CD4-positive, alpha-beta T cell treated with Interleukin-12 subunit alpha and Interleukin-12 subunit beta, for 1 hour (primary cell): ENCODE measurements around the gene LSM6.

Source experiments
- DNase-seq: peaks from one replicate; pipeline ENCODE4 v3.0.0-alpha.2; 2020

LSM6 gene

DNA sequence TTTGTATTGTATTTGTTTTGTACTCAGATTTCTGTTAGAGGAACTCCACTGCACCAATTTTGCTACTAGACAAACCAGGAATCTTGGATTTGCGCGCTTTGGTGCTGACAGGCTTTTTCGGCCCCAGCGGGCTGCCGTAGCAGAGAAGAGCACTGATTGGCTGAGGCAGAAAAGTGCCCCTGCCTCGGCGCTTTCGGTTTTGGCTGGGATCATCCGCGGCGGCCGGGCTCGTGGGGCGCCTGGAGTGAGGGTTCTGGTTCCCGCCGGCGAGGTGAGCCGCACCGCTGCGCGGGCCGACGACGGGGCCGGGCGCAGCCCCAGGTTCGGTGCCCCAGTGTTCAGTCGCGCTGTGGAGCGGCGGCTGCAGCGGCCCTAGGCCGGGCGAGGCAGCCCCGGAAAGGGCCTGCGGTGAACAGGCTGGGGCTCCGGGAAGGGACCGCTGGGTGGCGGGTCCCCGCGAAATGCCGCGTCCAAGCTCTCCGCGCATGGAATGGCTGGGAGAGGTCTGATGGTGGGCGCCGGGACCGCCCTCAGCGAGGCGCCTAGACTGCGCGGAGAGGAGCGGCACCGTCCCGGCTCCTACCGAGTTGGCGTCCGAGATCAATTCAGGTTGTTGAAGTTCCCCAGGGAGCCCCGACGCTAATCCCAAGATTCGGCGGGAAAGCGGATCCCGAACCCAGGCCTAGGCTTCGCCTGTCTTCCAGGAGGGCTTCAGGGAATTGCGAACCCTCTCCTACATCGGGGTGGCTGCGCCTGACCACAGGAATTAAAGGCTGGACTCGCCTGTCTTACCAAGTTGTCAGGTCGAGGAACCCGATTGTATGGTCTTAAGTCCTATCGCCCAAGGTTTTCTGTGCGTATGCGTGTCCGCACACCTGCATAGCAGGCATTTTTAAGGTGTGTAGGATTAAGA is at the start of gene LSM6:
Gene LSM6, plus strand, starts transcription at position 178 of the 913 bp plus-strand sequence. CDS start 7,204 bp downstream, outside the sequence.
- DNase-seq: peak; percentile 88

DNA sequence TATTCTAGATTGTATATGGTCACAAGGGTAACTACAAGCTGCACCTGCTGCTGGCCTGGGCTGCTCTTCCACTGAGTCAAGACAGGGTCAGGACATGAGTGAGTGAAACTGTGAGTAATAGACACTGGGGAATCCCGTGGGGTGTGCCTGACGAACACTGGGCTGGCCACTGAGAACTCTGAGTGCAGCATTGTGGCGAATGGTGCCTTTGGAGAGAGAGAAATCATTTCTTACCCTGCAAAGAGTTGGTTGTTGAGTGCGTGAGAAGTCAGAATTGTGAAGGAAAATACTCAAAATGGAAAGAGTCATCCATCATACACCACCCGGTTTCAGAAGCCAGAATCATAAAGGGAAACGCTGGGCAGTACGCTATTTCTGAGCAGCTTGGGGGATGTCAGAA is 43.1 kb upstream of the LSM6 start:
- no peak for DNase-seq

DNA sequence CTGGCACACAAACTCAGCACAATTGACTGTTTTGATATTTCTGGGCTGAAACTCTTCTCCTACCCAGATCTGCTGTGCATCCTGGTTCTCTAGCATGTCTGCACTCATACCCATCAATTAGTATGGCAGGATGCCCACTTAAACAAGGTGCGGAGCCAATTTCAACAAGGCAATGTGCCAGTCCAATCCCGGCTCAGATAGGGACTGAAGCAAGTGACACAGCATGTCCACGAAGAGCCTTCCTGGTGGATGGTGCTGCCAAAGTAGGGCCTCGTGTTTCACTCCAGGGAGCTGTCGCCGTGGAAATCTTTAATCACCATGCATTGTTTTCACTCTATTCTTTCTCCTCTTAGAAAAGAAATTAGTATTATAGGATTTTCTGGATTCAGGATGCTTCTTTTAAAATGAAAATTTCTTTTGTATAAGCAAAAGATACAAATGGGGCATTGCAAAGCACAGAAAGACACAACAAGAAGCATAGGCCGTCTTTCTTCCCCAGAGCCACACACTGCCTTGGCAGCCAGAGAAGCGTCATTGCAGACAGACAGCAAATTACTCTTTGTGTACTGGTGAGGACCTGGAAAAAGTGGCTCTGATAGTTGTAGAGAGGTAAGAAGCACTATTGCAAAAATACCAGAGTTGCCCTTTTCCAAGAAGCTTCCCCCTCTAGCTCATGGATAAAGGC is 40.6 kb upstream of the LSM6 start:
- DNase-seq: no peak

DNA sequence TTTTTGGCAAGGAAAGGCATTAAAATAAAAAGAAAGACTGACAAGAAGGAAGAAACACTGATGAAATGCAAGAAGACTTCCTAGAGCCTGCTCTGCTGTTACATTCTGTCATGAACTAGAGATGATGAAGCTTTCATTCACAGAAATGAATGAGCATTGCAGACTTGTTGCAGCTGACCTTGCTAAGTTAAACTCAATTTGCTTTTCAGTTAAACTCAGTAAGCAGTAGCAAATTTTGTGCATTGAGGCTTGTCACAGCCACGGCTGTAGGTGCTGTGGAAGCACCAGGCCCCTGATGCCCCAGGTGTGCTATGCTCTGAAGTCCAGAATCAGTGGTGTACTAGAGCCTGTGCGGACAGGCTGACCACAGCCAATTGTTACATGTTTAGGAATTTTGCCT is 39.6 kb upstream of the LSM6 start:
- DNase-seq: no peak

DNA sequence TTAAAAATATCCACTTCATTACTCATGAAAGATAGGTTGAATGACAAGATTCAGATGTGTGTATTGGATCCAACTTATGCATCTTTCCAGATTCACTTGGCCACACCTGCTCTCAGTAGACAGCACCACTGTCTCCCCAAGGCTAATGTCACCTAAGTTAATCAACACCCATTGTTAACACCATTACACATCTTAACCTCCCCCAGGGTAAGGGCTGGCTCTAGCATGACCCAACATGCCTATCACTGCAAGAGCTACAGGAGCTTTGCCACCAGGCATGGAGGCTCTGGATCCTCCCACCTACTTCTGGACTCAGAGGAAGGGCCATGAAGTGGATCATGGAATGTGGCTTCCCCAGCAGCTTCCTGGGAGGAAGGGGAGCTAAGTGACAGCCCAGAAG is 32.8 kb upstream of the LSM6 start:
- DNase-seq: no peak

DNA sequence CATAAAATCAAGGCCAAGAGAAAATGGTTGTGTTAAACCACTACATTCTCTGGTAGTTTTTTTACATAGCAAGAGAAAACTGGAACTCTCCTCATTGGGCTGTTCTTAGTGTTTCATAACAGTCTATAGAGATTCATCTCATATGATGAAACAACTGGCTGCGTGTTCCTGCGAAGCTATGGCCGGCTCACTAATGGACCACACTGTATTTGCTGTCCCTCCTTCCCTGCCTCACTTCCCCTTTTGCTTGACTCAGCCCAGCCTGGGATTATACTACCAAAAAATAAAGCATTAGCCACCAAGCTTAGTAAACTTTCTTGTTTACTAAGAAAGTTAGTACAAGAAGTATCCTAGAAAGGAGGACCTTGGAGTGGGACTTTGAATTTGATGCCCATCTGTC is 31.6 kb upstream of the LSM6 start:
- no peak for DNase-seq

DNA sequence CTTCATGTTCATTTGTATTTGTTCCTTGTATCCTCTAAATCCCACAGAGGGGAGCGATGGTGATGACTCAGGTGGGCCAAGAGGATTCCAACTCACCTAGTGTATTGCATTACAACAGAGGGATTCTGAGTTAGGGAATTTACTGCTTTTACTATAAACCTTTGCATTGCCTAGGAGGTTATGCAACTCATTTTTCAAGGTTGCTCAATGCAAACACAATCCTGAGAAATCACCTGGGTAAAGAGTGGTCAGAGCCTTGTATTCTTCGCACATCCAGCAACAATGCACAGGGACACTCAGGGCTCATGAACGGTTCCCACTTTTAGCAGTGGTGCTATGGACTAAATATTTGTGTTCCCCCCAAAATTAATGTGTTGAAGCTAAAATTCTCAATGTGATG is 28.6 kb upstream of the LSM6 start:
- DNase-seq: no peak

DNA sequence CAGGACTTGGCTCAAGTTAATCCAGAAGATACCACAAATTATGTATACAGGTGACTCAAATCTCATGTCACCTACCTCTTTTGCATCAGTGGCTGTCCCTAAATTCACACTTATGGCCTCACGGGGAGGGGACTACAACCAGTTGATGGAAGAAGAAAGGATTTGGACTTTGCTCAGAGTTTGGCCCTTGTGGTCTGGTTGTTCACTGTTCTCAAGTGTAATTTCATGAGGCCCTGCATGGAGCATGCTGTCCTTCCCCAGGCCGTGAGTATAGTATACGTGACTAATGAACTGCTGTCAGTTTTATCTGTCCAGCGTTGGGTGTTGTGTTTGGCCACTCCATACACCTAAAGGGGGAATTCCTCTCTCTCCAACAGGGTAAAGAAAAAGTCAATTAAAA is 27.5 kb upstream of the LSM6 start:
- no peak for DNase-seq

DNA sequence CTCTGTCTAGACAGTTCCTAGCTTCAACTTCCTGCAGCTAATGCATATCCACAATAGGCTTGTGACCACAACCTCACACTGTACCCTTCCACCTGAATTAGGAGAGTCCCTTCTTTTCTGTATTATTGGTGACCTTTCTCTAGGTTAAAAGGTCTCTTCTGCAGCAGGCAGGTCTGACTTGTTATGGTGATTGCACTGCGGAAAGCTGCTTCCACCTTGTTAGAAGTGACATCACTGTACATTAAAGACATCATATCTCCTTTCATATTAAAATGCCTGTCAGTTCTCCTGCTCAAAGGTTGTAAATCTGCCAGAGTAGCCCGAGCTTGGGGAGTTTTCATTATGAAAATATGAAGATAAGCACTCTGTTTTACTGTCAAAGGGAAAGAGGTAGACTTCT is 21.5 kb upstream of the LSM6 start:
- DNase-seq: no peak

DNA sequence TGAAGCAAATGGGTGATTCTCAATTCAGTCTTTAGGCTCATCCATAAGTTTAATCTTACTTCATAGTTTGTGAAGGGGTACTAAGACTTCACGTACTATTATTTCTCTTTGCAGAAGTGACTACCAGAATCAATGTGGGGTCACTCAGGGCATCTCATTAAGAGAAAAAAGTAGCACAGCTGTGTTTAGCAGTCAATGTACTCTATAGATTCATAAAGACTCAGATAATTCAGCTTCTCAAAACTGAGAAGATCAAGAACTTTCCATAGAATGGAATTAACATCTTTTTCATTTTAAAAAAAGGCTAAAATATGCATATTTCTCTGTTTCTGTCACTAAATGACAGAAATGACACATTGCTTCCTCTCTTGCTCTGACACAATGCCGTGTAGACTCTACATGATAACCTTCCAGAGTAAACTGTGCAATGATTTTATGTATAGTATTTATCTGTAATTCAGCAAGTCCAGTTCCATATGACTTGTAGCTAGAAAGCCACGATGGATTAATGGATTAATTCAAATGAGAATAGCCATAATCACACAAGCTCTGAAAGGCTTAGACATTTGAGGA is 20.3 kb upstream of the LSM6 start:
- no peak for DNase-seq

DNA sequence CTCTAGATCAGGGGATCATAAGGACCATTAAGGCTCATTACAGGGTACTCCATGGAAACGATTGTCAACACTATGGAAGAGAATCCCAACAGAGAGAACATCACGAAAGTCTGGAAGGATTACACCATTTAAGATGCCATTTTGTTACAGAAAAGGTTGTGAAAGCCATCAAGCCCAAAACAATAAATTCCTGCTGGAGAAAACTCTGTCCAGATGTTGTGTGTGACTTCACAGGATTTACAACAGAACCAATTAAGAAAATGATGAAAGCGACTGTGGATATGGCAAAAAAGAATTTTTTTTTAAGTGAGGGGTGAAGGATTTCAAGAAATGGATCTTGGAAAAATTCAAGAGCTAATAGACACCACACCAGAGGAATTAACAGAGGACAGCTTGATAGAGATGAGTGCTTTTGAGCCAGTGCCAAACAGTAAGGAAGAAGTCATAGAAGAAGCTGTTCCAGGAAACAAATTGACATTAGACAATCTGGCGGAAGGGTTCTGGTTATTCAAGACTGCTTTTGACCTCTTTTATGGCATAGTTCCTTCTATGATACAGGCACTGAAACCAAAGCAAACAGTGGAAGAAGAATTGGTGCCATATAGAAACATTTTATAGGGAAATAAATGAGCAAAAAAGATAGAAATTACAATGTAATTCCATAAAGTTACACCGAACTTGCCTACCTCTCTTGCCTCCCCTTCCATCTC is 17.3 kb upstream of the LSM6 start:
- DNase-seq: no peak

DNA sequence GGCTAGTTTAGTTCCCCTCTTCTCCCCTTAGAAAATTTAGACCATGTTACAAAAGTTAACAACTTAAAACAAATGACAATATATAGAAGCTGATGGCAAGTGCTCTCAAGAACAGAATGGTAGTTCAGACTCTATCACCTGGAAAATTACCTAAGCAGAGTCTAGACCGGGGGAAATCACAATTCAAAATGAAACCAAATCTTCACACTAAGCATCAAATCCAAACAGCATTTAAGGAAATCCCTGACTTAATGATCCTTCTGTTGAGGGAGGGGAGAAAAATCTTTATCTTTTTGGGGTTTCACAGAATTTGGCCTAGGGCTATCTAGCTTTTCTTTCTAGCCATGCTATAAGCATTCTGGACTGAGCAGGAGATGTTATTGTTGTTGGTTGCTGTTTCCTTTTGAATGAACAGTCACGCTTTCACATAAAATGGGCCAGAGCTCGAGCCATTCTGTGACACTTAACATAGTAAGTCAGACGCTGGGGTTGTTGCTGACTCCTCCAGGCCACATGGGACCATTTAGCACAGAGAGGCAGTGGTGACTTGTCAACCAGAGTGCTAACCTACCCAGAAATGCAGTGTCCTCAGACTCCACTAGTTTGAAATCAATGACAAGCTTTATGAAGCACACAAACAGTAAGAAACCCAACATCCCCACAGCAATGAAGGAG is 16.0 kb upstream of the LSM6 start:
- DNase-seq: no peak

DNA sequence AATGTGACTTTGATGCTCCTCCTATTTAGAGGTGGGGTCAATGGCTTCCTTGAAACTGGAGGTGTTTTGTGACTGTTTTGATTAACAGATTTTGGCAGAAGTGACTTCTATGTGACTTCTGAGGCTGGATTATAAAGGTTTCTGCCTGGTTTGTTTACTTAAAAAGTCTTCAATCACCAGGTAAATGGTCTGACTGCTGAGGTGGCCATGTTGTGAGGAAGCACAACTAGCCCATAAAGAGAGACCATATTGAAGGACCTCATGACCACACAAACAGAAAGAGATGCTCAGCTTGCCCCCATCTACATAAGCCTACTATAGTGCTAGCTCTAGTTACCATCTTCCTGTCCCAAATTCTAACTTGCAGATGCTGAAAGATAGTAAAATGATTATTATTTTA is 14.3 kb upstream of the LSM6 start:
- DNase-seq: no peak

DNA sequence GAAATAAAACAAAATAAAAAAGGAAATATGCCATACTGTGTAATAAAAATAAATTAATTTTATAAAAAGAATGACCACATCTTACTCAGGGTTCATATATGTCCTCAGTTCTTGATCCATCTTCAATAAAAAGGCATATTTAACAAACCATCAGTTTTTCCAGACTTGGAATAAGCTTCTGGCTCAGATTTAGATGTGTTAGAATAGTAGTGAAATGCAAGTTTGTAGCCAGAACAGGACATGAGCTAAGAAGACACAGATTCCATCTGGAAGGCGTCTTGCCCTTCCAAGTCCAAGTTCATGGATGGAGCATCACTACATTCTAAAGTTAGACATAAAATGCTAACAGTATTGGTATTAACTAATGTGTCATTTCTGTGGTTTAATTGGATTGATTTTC is 10.3 kb upstream of the LSM6 start:
- no peak for DNase-seq

DNA sequence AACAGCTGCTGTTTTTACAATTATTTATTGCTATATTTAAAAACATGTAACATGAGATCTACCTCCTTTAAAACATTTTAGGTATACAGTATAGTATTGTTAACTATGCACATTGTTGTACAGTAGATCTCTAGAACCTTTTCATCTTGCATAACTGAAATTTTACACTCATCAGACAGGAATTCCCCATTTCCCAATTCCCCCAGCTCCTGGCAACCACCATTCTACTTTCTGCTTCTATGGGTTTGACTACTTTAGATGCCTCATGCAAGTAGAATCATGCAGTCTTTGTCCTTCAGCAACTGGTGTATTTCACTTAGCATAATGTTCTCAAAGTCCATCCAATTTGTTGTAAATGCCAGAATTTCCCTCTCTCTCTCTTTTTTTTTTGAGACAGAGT is 9.7 kb upstream of the LSM6 start:
- no peak for DNase-seq

DNA sequence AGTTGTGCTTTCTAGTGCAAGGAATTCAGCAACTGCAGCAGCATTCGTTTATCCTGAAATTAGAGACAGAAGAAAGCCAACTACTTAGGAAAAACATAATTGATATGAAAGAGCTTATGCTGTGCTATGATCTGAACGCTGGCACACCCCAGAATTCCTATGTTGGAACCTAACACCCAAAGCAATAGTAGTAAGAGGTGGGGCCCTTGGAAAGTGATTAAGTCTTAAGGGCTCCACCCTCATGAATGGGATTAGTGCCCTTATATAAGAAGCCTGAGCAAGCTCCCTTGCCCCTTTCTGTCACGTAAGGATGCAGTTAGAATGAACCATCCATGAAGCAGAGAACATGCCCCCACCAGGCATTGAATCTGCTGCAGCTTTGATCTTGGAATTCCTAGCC is 5.4 kb upstream of the LSM6 start:
- DNase-seq: no peak

DNA sequence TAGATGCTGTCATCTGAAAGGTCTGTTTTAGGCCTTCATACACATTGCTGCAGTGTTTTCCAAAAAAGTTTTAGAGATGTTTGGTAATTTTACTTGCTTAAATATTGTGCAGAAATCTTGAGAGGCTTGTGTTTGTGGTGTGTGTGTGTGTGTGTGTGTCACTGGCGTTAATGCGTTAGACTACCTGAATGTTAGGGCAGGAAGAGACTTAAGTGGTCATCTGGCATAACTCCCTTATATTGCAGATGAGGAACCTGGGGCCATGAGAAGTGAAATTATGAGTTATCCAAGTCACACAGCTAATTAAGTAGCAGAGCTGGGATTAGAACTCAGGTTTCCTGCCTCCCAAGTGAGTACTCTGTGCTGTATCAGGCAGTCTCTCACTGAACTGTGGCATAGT is 1.4 kb downstream of the LSM6 start:
- DNase-seq: peak; percentile 8

DNA sequence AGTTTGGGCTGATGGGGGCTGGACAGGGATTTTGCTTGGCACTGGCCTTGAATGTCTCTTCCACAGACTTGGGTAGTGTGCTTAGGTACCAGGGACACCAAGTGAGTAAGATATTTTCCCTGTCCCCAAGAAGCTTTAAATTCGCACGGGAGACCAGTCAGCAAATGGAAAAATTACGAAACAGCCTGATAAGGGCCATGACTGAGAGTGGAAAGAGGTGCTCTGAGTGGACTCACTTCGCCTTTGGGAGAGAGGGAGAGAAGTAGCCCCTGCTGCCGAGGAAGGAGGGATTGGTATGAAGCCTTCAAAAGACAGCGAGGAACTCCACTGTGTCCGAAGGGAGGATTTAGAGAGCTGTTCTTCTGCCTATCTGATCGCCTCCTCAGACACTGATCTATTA is 2.6 kb downstream of the LSM6 start:
- no peak for DNase-seq

DNA sequence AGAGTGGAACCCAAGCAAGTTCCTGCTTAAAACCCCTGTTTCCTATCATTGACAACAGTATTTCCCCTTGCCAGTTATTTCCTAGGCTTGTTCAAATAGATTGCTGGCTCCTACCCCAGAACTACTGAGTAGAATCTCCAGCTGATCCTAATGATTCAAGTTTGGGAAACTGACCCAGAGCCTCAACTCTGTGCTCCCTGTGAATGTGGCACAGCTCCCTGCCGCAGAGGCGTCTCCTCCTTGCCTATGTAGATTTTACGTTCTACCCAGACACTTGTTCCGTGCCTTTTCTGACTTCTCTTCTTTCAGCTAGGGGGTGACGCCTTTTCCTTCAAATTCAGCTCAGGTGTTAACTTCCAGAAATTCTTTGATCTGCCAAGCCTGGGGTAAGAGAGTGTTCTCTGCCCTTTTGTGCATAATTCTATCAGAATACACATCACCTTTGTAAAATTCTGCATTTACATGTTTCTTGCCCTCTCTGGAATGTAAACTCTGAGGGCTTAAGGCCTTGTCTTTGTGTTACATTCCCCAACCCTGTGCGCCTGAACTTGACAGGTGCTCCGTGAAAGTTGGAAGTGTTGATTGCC is 4.4 kb downstream of the LSM6 start:
- no peak for DNase-seq

DNA sequence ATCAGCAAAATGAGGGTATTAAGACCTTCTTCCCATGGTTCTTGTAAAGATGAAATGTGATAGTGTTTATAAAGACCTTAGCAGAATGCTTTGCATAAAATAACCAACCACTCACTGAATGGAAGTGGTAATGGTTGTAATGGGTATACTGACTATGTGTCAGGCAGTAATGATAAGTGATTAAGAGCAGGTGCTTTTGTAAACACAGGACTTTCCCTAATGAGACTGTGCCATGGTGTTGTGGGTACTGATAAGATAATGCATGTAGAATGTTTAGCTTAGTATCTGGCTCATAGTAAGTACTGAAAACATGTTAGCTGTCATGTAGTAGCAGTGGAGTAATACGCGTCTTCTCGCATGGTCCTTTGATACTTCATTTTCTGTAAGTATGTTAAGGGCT is 6.9 kb downstream of the LSM6 start:
- no peak for DNase-seq

DNA sequence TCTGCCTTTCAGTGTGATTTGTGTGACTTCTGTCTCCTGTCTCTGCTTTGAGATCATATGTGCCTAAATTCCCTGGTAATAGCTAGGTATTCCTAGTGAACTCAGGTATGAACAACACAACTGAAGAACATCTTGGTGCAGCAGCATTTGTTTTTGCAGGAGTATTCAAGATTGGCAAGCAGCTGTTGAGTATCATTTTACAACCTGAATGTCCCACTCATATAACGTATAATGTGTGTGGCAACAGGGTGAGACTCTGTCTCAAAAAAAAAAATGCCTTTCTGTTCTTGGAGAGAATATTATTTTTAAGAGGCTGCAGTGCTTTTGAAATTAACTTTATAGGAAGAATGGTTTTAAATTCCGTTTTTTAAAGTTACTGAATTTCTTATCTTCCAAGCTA is 7.7 kb downstream of the LSM6 start:
- DNase-seq: no peak

DNA sequence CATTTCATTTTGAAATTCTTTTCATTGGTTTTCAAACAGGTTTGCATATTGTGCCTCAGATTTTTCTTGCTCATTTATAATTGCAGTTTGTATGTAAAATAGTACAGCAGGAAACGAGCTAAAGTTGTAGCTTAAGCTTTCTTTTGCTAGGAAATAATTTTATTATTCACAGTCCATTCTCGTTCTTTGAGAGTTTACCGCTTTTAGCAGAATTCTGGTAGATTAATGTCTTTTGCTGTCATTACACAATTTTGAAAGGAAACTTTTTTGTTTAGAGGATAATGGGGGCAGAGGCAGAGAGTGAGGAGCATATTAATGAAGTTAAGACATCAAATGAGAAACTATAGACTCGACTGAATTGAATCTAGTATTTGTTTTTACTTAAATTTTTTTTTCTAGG is 10.5 kb downstream of the LSM6 start:
- no peak for DNase-seq

DNA sequence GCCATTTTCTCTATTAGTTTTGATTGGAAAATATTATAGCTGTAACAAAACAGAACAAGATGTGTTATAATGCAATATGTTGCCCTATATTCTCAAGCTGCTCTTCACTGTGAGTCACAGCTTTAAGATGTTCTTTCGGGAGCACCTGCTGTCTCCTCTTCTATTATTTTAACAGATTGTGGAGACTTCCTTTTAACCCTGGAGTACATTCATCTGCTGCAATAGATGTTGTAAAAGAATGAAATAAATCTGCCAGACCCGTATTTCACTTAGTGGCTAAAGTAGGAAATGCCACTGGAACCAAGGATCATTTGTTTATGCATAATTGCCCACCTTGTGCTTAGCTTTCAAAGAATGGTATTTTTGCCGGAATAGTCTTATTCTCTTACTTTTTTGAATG is 11.1 kb downstream of the LSM6 start:
- no peak for DNase-seq
